Lung microvascular endothelial cell (primary cell): ENCODE data around the gene SIAH3. TPM values are rescaled to one million over a fixed set of nuclear protein-coding genes. Genes with fewer than 3 reads are reported as not detected.

Source experiments
- DNase-seq, 2 donors: peaks; one replicate each; pipeline versions ENCODE4 v3.0.0 to v3.0.0-alpha.2; 2010; ENCODE audit warnings: low read depth in 2 of 2
- total RNA-seq: library from RNA; depleted of rRNA; stranded (reverse); fragments of >200 nt; gene quantifications from 2 replicates; pipeline ENCODE4 v1.2.1, GENCODE V29; 2014

SIAH3 gene
- total RNA-seq, 1 donor from 2014 or later: not detected

DNA sequence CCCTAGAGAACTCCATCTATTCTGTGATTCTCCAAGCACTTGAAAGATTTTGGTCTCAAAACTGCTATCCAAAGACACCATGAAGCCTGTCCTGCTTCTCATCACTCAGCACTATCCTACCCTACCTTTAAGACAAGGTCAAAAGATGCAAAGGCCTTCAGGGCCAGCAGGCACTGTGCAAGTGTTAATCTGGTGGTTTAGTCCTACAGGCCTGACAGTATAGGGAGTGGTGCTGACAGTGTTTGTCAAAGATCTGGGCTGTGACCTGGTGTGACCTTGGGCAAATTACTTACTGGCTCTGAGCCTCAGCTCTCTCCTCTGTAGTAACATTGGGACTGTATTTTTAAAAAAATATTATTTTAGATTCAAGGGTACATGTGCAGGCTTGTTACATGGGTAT, 28.0 kb downstream of the SIAH3 start:
- DNase-seq: no peak

DNA sequence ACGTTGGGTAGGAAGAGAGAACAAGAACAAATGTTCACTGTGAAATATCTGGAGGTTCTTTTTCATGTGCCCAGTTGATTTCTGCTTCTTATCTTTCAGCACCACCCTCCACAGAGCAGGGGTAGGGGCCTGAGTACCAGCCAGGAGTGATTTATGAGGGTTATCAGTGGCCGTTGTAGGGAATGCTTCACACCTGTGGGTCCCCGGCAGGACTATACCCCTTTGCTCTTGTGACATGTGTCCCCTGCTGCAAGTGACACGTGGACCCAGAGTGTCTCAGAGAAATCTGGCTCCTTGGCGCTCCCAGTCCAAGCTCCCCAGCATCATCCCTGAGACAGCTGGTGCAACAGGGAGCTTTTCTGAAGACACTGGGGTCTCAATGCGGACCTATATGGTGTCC, 29.7 kb downstream of the SIAH3 start:
- no peak for DNase-seq

DNA sequence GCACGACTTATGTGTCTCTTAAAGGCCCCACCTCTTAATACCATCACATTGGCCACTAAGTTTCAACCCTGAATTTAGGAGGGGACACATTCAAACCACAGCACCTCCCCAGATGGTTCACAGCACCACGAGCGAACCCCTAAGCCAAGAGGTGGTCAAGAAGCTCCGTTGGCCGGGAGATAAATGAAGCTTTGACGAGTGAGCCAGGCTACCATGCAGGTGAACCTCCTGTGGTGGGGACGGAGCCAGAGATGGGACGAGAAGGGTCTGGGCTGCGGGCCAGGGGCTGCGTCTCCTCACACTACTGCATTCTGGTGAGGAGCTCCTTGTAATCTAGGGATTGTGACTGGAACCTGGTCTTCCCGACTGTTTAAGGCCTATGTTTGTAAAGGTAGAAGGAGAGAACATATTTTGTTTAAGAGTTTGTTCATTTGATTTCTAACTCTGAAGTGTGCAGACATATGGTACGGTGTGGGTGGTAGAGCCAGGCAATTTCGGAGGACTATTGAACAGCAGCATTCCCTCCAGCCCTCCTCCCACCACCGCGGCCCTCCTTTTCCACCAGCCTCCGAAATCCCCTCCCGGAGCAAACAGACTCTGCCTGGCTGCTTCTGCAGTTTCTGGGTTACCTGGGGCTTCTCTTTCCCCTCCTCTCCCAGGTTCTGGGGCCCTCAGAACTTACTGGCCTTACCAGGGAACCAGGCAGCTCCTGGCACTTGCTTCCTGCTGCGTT, 31.3 kb downstream of the SIAH3 start:
- no peak for DNase-seq

DNA sequence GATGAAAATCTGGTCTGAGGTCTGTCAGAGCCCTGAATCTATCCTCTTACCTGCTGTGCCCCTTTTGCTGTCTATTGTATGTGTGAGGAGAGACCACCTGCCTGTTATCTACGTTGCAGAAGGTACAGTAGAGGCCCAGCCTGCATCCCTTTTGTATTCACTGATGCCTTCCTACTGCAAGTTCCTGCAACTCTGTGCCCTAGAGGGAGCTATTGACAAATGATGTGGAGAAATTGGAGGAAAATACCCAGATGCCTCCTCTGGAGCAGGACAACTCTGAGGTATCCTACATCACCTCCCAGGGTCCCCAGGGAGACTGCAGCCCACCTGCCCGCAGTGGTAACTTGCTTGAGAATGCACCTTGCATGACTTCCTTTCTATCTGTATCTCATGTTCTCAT, 33.7 kb downstream of the SIAH3 start:
- DNase-seq: peak in 1 of 2 donors; percentile 12

DNA sequence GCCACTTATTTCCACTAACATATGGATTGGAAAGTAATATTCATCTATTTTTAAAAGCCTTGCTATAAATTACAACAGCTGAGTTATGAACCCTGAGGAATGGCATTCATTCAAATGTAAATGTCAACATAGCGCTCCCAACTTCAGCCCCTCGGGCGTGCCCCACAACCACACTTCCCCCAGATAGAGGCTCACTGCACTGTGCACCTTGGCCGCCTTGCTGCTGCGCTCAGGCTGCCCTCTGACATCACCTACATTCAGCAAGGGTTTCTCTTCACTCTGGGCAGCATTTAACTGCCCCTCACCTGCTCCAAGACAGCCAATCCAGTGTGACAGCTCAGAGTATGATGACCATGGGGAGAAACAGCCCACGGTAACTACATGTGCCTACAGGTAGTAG, 35.1 kb downstream of the SIAH3 start:
- no peak for DNase-seq

DNA sequence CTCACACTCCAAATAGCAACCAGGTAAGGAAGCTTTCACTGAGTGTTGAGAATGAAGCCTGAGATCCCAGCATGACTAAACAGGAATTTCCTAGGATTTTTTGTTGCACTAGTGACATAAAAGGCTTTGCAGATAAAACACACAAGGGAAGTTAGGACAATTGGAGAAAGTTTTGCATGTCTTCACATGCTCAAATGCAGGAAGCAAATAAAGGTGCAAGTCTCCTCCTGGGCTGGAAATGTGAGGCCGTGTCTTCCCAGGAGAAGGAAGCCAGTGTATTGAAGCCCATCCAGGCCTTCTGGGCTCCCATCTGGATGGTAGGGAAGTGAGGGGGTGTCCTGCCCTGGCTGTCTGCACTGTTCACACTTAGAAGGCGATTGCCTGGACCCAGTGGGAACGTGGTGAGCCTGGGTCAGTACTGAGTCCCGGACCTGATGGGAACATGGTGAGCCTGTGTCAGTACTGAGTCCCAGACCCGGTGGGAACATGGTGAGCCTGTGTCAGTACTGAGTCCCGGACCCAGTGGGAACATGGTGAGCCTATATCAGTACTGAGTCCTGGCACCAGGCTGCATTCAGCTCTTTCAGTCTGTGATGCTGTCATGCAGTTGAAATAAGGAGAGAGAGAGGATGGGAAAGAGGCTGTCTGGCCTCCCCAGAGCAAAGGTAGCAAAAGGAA, 38.7 kb downstream of the SIAH3 start:
- no peak for DNase-seq

DNA sequence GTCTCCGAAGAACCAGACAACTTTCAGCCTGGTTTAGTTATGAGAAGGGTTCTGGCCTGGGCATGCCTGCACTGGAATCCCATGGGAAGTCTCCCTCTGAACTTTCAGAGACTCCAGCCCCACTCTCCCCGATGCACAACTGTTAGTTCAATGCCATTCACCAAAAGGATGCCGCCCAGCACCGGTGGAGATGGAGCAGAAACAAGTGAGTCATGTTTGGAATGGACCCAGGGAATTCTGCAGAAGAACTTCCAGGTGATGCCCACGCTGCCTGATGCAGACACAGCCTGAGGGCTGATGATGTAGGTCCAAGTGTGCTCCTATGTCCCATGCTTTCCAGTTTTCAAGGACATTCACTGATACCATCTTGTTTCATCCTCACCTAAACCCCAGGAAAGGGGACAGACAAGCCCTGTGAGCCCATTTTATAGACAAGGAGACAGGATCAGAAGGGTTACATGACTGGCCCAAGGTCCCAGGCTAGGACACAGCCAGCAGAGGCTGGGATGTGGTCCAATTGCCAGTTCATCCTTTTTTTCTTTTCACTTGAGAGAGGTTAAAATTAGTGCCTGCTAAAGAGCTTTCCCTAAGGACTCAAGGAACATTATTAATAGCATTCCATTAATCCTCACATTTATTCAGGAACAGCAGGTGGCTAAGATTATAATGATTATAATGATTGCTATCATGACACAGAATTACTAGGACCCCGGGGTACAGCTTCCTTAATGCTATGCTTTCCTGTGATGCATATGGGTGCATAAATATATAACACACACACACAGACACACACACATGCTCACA, 39.5 kb downstream of the SIAH3 start:
- no peak for DNase-seq

DNA sequence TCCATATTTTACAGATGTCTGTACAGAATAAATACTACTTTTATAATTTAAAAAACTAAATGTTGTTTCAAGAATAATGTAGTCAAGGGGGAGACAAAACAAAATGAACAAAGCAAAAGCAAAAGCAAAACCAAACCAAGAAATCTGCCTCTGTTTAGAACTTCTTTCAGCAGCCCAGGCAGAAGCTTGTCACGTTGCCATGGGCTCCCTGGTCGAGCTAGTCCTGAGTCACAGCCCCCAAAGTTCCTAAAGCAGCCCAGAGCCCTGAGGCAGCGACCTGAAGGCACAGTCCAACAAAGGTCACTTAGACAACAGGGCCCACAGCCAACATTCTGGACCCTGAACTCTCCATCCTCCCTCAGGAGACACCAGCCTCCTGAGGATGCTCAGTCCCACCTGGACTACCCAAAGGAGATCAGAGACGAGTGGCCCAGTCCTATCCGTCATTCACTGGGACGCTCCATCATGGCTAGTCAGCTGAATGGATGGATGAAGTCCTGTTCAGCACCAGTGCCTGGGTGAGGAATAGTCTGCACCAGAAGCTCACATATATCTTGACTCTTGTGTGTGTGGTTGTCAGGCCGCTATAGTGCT, 41.7 kb downstream of the SIAH3 start:
- DNase-seq: no peak

DNA sequence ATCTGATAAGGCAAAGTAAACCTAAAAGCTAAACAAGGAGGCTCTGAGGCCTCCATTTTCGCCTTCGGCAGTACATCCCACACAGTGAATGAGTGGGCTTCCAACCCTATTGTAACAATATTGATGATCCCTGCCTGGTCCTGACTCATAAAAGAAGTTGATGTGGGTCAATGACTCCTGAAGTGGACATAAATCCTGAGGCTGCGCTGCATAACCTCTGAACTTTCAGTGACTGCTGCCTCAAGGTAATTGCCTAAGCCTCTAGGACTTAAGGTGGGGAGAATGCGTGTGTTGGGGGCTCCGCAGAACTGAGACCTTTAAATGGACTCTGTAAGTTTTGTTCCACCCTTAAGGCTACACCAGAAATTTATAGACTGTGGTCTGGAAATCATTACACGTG, 42.6 kb downstream of the SIAH3 start:
- no peak for DNase-seq

DNA sequence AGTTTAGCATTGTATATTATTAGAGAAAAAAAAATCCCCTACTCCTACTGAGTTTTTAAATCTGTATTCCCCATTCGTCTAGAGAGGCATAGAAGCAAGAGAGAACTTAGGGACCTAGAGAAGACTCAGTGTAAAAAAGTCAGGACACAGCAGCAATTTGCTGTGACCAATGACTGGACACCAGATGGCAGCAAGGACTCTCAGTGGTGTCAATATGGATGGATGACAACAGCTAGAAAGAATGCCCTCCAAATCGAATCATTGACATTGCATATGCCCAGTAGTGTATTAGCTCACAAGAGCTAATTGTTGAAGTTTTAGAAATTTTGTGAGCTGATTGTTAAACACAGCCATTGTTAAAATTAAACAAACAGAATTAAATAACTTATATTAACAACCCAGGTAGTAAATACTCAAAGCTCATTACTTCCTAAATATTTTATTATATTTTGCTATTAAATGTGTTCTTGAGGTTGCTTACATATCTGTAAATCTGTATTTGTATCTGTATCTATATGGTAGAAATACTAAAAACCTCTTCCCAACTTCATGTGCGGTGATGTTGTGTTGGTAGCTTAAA, 43.9 kb downstream of the SIAH3 start:
- peak; percentile 64 to 69 for DNase-seq

DNA sequence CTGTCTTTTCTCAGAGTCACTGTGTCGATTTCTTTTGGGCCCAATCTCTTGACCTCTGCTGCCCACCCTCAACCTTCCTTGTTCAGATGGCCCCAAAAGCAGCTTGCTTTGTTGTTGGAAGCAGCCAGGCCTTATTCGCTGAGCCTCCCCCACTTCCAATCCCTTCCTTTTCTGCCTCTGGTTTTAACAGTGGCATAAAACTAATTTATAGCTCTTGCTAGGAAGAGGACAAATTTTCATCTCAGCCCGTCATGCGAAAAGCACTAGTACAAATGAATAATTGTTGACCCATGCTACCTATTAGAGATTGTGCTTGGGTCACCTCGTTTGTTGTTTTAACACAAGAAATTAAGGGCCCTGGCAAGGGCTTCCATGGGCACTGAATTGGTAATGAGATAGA, 51.1 kb downstream of the SIAH3 start:
- no peak for DNase-seq

DNA sequence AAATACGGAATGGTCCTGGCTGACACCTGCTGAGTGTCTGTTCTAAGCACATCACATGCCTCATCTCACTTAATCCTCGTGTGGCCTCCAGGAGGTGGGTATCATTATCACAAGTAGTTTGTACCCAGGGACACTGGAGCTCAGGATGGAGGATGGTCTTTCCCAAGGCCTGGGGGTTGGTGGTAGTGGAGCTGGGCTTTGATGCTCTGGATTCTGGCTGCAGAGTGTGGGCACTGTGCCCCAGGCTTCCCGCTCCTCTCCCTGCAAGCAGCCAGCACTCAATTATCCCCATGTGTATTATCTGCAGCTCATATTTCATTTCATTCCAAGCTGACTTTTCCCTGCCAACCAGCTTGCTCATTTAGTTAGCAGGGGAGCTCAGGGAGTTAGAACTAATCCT, 52.1 kb downstream of the SIAH3 start:
- no peak for DNase-seq

DNA sequence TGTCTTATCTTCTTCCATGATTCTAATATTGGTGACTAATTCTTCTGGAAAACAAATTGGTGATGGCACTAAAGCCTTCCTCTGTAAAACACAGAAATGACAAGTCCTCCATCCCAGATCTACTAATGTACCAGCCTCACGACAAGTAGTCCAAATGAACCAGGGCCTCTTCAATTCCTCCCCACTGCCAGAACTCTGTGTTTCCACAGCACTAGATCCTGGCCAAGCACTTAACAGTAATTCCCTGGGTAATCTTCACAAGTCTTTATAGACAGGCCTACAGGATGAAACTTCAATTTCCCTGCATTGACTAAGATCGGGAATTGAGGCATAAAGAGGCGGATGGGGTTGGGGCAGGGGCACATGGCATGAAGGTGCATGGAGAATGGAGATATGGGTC, 52.7 kb downstream of the SIAH3 start:
- no peak for DNase-seq

DNA sequence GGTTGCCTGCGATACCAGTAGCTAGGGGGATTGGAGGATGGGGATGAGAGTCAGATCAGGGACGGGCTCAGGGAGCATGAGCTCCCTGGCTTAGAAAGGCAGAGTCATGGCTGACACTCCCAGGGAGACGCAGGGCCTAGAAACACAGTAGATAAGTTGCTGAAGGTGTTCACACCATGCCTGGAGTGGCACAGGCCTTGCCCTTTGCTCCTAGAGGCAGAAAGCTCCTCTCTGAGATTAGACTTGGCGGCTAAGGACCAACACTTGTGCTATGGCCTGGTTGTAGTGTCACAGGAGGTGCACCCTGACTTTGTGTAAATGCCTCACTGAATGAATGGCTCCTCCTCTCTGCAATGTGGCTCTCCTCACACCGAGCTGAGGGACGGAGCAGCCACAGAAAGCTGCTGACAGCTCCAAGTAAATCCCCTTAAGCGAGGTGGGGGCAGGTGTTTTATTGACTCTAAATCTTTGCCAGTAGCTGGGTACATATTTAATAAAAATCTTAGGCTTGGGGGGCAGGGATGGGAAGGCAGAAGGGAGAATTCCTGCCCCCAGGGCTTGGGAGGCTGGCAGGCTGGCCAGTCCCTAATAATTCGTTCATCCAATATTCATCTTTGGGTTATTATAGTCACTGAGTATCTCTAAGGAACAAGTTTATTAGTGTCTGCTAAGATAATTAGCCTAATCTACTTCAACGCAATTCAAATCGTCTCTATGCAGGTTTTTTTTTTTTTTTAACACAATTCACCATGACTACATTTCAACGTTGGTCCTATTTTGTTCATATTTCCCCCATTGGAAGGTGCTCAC, 54.9 kb downstream of the SIAH3 start:
- no peak for DNase-seq

DNA sequence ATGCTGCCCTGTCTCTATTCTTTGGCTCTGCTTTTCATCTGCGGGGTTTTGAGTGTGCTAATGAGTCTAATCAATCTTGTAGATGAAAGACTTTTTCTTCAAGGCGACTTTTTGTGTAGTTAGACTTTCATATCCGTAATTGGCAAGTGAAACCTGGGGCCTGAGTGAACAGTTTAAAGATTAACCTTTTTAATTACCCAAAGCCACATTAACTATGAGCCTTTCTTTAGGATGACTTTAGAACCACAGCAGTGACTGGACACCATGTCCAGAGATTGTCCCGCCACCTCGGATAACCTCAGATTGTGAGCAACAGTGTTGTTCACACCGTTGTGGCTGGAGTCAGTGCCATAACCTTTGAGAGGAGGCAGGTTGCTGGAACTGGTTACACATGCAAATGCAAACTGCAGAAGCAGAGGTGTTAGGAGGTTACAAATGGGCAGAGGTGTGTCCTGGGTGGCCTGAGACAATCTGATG, 58.7 kb downstream of the SIAH3 start:
- no peak for DNase-seq

DNA sequence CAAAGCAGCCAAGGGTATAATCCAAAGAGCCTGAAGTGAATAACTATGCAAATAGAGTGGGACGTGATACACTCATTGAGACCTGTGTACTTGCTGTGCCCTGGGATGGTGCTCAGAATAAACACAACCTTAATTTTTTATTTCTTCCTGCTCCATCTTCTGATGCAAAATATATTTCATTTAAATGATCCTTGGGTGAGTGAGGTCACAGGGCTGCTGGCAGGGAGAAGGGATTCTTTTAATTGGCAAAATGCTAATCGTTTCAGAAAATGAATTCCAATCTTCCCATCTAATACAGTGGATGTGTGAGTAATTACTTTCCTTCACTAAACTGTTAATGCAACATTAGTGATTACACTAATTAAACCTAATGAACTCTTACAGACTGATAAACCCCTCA, 63.5 kb downstream of the SIAH3 start:
- DNase-seq: no peak

DNA sequence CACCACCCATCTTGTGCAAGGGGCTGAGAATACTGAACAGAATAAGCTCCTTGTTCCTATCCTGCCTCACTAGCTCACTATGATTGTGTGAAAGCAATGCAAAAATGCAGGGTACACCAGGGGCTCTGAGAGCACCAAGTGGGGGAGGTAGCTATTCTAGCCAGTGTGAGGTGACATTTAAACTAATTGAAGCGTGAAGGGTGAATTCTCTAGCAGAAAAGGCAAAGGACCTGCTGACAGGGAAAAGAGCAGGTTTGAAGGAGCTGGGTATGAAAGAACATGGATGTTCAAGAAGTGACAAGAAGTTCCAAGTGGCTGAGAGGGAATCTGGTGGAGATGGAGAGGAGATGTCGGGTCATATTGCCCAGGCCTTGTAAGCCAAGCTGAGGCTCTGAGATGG, 64.2 kb downstream of the SIAH3 start:
- no peak for DNase-seq

DNA sequence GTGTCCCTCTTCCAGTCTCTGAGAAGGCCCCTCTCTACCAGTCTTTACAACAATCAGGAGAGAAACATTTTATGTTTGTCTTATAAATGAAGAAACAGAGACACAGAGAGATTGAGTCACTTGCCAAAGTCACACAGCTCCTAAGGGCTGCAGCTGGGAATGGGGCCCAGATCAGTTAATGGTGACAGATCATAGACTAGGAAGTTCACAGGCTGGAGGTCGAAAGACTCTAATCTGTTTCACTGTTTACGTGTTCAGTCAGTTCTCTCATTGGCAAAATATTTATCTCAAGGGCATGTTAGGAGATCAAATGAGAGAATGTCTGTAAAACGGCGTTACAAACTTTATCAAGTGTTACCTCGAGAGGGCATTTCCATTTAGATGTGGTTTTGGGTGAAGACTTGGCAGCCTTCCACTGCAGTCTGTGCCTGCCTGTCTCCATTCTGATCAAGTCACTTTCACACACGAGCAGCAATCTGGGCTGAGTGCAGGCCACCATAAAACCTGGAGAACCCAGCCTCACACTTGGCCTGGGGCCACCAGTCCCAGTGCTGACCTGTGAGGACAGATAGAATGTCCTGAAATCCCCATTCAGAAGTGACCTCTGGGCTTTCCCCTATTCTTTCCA, 65.1 kb downstream of the SIAH3 start:
- DNase-seq: no peak

DNA sequence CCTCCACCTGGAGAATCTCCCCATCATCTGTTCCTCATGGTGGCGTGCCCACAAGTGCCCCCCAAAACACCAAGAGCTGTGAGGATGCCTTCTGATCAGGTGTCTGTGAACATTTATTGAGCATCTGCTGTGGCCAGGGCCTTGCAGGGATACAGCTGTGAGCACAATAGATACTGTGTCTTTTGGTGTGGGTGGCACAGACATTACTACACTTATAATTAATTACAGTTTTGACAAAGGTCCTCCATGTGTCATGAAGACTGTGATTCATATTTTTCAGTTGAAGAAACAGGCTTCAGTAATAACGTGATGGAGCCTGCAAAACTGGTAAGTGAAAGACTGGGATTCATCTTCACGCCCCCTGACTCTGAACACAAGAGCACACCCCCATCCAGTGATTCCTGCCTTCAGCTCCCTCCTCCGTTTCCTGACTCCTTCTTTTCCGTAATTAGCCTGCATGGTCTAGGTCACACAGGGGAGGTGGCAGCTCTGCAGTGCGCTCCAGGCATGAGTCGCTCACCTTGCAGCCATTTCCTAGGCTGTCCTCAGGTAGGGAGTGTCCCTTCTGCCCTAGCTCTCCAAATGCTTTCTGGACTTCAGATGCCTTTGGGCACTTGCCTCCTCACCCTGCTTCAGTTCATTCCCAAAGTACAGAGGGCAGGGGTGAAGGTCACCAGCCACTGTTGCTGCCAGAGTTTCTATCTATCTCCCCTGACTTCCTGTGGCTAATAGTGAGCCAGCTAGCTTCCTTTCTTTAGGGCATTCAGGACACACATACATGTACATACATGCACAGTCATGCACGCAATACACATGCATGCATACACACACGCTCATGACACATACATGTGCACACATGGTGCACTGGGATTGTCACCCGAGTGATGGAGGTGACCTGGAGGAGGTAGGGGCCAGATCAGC, 66.5 kb downstream of the SIAH3 start:
- no peak for DNase-seq
